Activated B cell treated with CpG ODN at 0.5 μM for 24 hours (primary cell): ENCODE results near the gene FAM120B. TPM values are rescaled to one million over a fixed set of nuclear protein-coding genes. Genes with fewer than 3 reads are reported as not detected.

ENCODE experiments used
- ATAC-seq: fragments of 200-7000 bp; cut with Tn5 transposase; one replicate; pipeline ENCODE4 v1.10.0; 2021; ENCODE audit warnings: low read depth, mild to moderate bottlenecking, moderate library complexity
- CTCF ChIA-PET: fragments of 350-600 bp; sonication (Branson Sonifier 250); formaldehyde crosslinking; loops from one replicate; lab custom pipeline; 2021; ENCODE audit warnings: antibody characterized with exemption; lab: Charles Lee
- POLR2A ChIA-PET: fragments of 350-600 bp; sonication (Branson Sonifier 250); formaldehyde crosslinking; loops from one replicate; lab custom pipeline; 2021; ENCODE audit warnings: antibody characterized with exemption; lab: Charles Lee
- DNase-seq: peaks from one replicate; pipeline ENCODE4 v3.0.0; 2022
- H3K27ac Mint-ChIP-seq: one replicate; pipeline ENCODE4 v1.8.0; 2020; ENCODE audit warnings: mixed read lengths
- H3K27me3 Mint-ChIP-seq: one replicate; pipeline ENCODE4 v1.8.0; 2021; ENCODE audit warnings: mixed read lengths
- H3K36me3 Mint-ChIP-seq: one replicate; pipeline ENCODE4 v1.8.0; 2021; ENCODE audit warnings: low read depth, mixed read lengths
- H3K4me1 Mint-ChIP-seq: one replicate; pipeline ENCODE4 v1.8.0; 2021; ENCODE audit warnings: mixed read lengths
- H3K4me3 Mint-ChIP-seq: one replicate; pipeline ENCODE4 v1.8.0; 2020; ENCODE audit warnings: mild to moderate bottlenecking, mixed read lengths
- H3K9me3 Mint-ChIP-seq: one replicate; pipeline ENCODE4 v1.8.0; 2020; ENCODE audit warnings: mixed read lengths
- CTCF ChIP-seq: fragments of 200-600 bp; IDR thresholded peaks from one replicate; pipeline ENCODE4 v1.8.0; 2022; ENCODE audit warnings: antibody characterized with exemption, mild to moderate bottlenecking
- intact Hi-C: fragments of 100-400 bp; cut with micrococcal nuclease; formaldehyde crosslinking; loops from one replicate; pipeline ENCODE4 v1.15.1; 2024
- total RNA-seq: library from RNA; stranded (reverse); gene quantifications from 2 replicates; pipeline ENCODE4 v1.2.3, GENCODE V29; 2022

The FAM120B gene
- total RNA-seq, 1 donor from 2014 or later = 35.1 TPM

DNA sequence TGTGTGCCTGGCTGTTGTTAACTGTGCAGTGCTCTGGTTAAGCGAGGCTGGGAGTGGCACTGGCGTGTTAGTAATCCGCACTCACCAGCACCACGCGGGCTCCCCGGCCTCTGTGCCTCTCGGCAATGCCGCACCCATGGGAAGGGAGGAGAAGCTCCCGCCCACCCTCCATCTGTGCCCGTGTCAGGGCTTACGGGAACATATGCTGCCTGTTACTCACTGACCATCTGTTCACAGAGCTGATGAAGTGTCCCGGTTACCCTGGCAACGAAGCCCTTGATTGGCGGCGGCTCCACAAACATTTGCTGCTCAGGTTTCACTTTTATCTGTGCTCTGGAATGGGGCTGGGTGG, 131.8 kb downstream of the FAM120B start:
- peaks cover 9% of the 10 kb centered on the region for H3K27me3 Mint-ChIP-seq
- no peak overlapping the region for H3K4me3 Mint-ChIP-seq
- no peaks in the 10 kb centered on the region for H3K36me3 Mint-ChIP-seq
- POLR2A ChIA-PET = interaction anchor here (0.7 kb wide), 1 partner anchor 65 kb away, joined by 3 read pairs; no protein-coding TSS in a partner anchor
- no peak for TF ChIP-seq CTCF
- ATAC-seq (peak; percentile 81), DNase-seq (no peak)
- CTCF ChIA-PET = no interaction called here
- intact Hi-C loops = no loop called here
- H3K9me3 Mint-ChIP-seq = peaks cover 6% of the 10 kb centered on the region
- H3K27ac Mint-ChIP-seq = no peak overlapping the region
- peaks cover 7% of the 10 kb centered on the region for H3K4me1 Mint-ChIP-seq

- Mint-ChIP-seq H3K4me1 (peaks cover 7% of the 10 kb centered on the region), H3K9me3 (peaks cover 6% of the 10 kb centered on the region), H3K27me3 (peaks cover 9% of the 10 kb centered on the region), H3K36me3 (no peaks in the 10 kb centered on the region), H3K4me3 (no peak overlapping the region), H3K27ac (no peak overlapping the region)
- intact Hi-C loops = no loop called here
- POLR2A ChIA-PET = no interaction called here
- TF ChIP-seq CTCF = no peak
- DNase-seq = no peak
- ATAC-seq = no peak
- CTCF ChIA-PET = no interaction called here
Observed at GRCh38 chr6:170438861-170439260, 132.3 kb downstream of the FAM120B start.

- no peak overlapping the region for H3K4me3 Mint-ChIP-seq
- no peaks in the 10 kb centered on the region for H3K36me3 Mint-ChIP-seq
- TF ChIP-seq CTCF = no peak
- peaks cover 6% of the 10 kb centered on the region for H3K9me3 Mint-ChIP-seq
- no peak for DNase-seq
- no peak overlapping the region for H3K27ac Mint-ChIP-seq
- peaks cover 7% of the 10 kb centered on the region for H3K4me1 Mint-ChIP-seq
- ChIA-PET CTCF (no interaction called here), POLR2A (no interaction called here)
- peaks cover 9% of the 10 kb centered on the region for H3K27me3 Mint-ChIP-seq
- ATAC-seq = no peak
- intact Hi-C loops = no loop called here
Observed at GRCh38 chr6:170439366-170440361, 133.1 kb downstream of the FAM120B start.

DNA sequence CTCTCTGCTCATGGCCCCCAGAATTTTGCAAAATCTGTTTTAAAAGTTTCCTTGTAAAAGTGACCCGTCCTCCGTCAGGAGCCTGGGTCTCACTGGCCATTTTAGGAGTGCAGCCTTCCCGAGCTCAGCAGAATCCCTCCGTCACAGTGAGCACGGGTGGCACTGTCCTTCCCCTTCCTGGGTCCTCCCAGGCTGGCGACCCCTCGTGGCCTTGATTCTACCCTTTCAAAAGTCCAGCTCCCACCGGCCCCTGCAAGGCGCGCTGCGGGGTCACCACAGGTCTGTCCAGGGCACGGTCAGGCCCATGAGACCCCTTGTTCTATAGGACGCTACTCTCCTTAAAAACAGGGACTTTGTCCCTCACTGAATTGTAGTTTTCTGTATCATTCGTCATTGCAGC, 133.9 kb downstream of the FAM120B start:
- no peak for TF ChIP-seq CTCF
- H3K9me3 Mint-ChIP-seq = peaks cover 6% of the 10 kb centered on the region
- H3K36me3 Mint-ChIP-seq = no peaks in the 10 kb centered on the region
- H3K27ac Mint-ChIP-seq = no peak overlapping the region
- CTCF ChIA-PET = no interaction called here
- H3K4me1 Mint-ChIP-seq = peaks cover 7% of the 10 kb centered on the region
- peaks cover 9% of the 10 kb centered on the region for H3K27me3 Mint-ChIP-seq
- intact Hi-C loops = no loop called here
- POLR2A ChIA-PET = no interaction called here
- H3K4me3 Mint-ChIP-seq = no peak overlapping the region
- ATAC-seq = no peak
- no peak for DNase-seq

- Mint-ChIP-seq H3K27me3 (peaks cover 8% of the 10 kb centered on the region), H3K9me3 (peaks cover 4% of the 10 kb centered on the region), H3K4me3 (no peak overlapping the region), H3K4me1 (peaks cover 7% of the 10 kb centered on the region), H3K27ac (no peak overlapping the region), H3K36me3 (no peaks in the 10 kb centered on the region)
- ChIA-PET POLR2A (no interaction called here), CTCF (no interaction called here)
- intact Hi-C loops = no loop called here
- DNase-seq (no peak), ATAC-seq (no peak)
- no peak for TF ChIP-seq CTCF
Observed at GRCh38 chr6:170441316-170441715, 134.8 kb downstream of the FAM120B start.
